PC-3 (cell line): ENCODE measurements around the gene AIG1.

Experiments
- CTCF ChIP-seq: fragments of 300-600 bp; sonication (generic); conservative IDR thresholded peaks from 2 replicates; pipeline ENCODE4 v1.5.1; 2017; ENCODE audit warnings: antibody characterized with exemption, low read depth, mild to moderate bottlenecking, low read length
- EZH2 ChIP-seq: fragments of 300-600 bp; sonication (generic); IDR thresholded peaks from one replicate; pipeline ENCODE4 v1.6.1; 2017; ENCODE audit warnings: antibody characterized with exemption, mild to moderate bottlenecking, low read length; ENCODE audit not compliant: unreplicated experiment
- EZH2phosphoT487 ChIP-seq: fragments of 300-600 bp; sonication (generic); IDR thresholded peaks from 2 replicates; pipeline ENCODE4 v1.6.1; 2018; ENCODE audit warnings: mild to moderate bottlenecking, antibody characterized with exemption, low read length, borderline replicate concordance

GRCh38 chr6:143055213-143055612 lies 5.5 kb upstream of the AIG1 start:
- TF ChIP-seq CTCF, result no peak
- no peak for TF ChIP-seq EZH2
- TF ChIP-seq EZH2phosphoT487, result no peak
